Measurements from ENCODE around the gene SIN3B. TPM values are rescaled to one million over a fixed set of nuclear protein-coding genes. Genes with fewer than 3 reads are reported as not detected.

SIN3B gene
- total RNA-seq, 2 donors from 2014 or later: 15.4 to 17.9 TPM

DNA sequence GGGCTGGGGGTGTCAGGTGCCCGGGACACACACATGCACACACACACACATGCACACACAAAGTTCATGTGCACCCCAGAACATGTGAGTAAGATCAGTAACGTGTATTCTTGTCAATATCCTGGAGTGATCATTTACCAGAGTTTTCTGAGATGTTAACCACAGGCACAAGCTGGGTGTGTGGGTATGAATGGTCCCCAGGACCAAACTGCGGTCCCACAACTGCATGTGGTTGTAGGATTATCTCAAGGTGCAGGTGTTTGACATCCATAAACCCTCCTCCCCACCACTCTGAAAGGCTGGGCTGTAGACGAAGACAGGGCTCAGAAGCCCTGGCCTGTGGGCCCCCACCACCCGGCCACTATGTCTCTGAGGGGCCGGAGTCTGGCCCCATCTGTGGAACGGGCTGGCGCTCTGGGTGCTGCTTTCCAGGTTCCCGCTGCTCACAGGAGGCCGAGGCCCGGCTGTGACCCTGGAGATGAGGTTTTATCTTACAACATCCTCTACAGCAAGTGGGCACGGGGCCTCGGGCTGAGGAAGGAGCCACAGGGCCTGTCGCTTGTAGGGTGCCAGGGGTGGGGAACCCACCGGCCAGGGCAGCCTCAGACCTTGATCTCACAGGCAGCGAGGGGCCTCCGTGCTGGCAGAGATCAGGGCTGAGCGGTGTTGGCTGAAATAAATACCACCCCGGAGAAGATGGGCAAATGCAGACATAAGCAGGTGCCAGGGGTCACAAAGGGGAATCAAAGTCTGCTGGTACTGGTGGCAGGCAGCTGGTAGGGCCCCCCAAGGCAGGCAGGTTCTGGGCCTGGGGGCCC is 63.9 kb downstream of the SIN3B start:
- Histone ChIP-seq H3K27me3 (no peaks in the 10 kb centered on the region), H3K27ac (peak overlapping the region in 1 of 2 donors; percentile 53), H3K4me3 (no peak overlapping the region), H3K9me3 (no peaks in the 10 kb centered on the region), H3K4me1 (peaks cover 0 to 31% of the 10 kb centered on the region in 2 donors), H3K36me3 (no peaks in the 10 kb centered on the region)
- TF ChIP-seq, protein P1, sequence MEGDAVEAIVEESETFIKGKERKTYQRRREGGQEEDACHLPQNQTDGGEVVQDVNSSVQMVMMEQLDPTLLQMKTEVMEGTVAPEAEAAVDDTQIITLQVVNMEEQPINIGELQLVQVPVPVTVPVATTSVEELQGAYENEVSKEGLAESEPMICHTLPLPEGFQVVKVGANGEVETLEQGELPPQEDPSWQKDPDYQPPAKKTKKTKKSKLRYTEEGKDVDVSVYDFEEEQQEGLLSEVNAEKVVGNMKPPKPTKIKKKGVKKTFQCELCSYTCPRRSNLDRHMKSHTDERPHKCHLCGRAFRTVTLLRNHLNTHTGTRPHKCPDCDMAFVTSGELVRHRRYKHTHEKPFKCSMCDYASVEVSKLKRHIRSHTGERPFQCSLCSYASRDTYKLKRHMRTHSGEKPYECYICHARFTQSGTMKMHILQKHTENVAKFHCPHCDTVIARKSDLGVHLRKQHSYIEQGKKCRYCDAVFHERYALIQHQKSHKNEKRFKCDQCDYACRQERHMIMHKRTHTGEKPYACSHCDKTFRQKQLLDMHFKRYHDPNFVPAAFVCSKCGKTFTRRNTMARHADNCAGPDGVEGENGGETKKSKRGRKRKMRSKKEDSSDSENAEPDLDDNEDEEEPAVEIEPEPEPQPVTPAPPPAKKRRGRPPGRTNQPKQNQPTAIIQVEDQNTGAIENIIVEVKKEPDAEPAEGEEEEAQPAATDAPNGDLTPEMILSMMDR (IDR thresholded peaks at IDR 0.05): no peak
- DNase-seq (ENCODE audit: low spot score): no peak

DNA sequence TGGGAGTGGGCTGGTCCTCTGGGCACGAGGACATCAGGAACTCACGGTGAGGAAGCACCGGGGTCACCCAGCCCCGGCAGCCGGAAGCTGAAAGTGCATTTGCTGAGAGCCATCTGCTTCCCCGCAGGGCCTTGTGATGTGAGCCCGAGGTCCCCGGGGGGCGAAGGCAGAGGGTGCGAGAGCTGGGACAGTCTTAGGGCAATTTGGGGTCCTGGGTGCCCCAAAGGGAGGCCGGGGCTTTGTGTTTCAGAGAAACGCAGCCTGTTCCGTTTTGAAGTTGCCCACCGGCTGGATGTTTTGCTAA is 64.4 kb downstream of the SIN3B start:
- TF ChIP-seq, protein P1 (IDR thresholded peaks at IDR 0.05): no peak
- H3K27me3 ChIP-seq: no peaks in the 10 kb centered on the region
- H3K4me3 ChIP-seq: no peak overlapping the region
- no peak for DNase-seq (ENCODE audit: low spot score)
- peaks cover 0 to 28% of the 10 kb centered on the region in 2 donors for H3K4me1 ChIP-seq
- H3K27ac ChIP-seq: peak overlapping the region in 1 of 2 donors; percentile 53
- H3K9me3 ChIP-seq: no peaks in the 10 kb centered on the region
- no peaks in the 10 kb centered on the region for H3K36me3 ChIP-seq

DNA sequence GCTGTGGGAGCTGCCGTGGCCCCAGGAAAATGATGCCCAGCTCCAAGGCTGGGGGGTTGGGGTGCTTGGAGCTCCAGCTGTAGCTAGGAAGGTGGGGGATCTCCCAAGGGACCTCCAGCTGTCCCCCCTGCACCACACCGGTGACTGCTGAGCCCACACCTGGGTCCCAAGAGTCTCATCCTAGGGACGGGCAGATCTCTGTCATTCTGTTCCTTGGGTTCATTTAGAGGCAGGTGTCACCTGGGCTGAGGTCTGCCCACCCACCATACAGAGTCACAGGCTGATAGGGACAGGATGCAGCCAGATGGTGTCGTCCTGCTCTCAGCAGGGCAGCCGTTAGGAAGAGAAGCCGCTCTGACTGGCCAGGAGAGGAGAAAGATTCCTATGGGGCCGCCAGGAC is 64.9 kb downstream of the SIN3B start:
- H3K27ac ChIP-seq: peak overlapping the region in 1 of 2 donors; percentile 53
- DNase-seq (ENCODE audit: low spot score): no peak
- TF ChIP-seq, protein P1 (IDR thresholded peaks at IDR 0.05): no peak
- no peaks in the 10 kb centered on the region for H3K36me3 ChIP-seq
- no peaks in the 10 kb centered on the region for H3K9me3 ChIP-seq
- H3K4me3 ChIP-seq: no peak overlapping the region
- no peaks in the 10 kb centered on the region for H3K27me3 ChIP-seq
- H3K4me1 ChIP-seq: peaks cover 0 to 24% of the 10 kb centered on the region in 2 donors

DNA sequence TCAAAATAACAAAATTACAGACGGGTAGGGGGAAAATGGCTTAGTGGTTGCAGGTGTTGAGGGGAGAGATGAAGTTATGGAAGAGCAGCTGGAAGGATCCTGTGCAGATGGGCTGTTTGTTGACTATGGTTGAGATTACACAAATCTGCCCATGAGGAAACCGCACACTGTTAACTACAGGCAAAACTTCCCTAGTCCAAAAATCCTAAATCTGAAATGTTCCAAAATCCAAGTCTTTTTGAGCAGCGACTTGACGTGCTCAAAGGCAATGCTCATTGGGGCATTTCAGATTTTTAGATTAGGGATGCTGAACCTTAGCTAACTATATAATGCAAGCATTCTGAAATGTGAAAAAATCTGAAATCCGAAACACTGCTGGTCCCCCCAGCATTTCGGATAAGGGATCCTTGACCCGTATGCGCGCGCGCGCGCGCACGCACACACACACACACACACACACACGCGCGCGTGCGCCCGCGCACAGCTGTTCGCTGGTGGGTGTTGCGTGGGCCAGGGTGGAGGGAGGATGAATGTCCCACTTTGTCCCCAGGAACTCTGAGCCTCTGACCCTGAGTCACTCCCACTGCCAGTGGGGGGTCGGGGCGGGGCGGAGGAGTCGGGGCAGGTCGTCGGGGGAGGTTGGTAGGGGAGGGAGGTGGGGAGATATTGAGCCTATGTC is 66.4 kb downstream of the SIN3B start:
- peak overlapping the region; percentile 70 to 74 for H3K27ac ChIP-seq
- no peak for DNase-seq (ENCODE audit: low spot score)
- no peaks in the 10 kb centered on the region for H3K9me3 ChIP-seq
- TF ChIP-seq, protein P1 (IDR thresholded peaks at IDR 0.05): no peak
- H3K4me3 ChIP-seq: peak overlapping the region in 1 of 2 donors; percentile 65
- H3K36me3 ChIP-seq: no peaks in the 10 kb centered on the region
- peaks cover 0 to 12% of the 10 kb centered on the region in 2 donors for H3K4me1 ChIP-seq
- H3K27me3 ChIP-seq: no peaks in the 10 kb centered on the region

DNA sequence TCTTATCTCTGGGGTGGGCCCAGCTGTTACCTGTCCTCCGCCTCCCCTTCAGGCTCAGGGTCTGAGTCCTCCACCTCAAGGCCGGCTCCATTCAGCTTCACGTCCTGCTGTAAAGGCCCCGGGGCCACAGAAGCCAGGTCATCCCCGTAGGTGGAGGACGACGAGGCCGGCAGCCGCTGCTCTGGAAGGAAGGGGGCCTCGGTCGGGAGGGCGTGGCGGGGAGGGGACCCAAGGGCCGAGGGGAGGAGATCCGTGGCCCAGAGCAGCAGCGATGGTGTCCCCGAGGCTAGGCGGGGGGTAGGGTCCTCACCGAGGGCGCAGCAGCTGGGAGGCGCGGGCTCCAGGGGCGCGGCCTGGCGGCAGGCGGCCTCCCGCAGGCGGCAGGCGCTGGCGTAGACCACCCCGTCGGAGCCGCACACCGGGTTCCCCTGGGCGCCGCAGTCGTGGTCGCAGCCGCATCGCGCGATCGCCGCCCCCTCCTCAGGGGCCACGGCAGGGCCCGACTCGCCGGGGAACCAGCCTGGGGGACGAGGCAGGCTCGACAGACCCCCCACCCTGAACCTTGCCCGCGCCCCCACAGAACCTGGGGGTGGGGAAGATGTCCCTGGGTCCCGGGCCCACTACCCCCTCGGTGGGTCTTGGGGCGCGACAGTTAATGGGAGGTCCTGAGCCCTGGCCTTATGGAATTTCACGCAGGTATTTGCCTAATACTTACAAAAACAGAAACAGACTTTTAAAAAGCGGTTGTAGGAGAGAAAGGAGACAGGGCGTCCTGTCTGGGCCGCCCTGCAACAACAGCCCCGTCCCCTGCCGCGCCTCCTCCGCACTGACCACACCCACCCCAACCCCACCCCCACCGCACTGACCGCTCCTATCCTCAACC is 67.2 kb downstream of the SIN3B start:
- DNase-seq (ENCODE audit: low spot score): no peak

More for the DNA sequence above, 67.2 kb downstream of the SIN3B start:
- TF ChIP-seq, protein P1 (IDR thresholded peaks at IDR 0.05): no peak
- Histone ChIP-seq H3K27me3 (no peaks in the 10 kb centered on the region), H3K4me3 (peak overlapping the region; percentile 39 to 65), H3K36me3 (no peaks in the 10 kb centered on the region), H3K9me3 (no peaks in the 10 kb centered on the region), H3K4me1 (peaks cover 0 to 12% of the 10 kb centered on the region in 2 donors), H3K27ac (peak overlapping the region; percentile 70 to 74)
